SJCRH30 (cell line): ENCODE results near the gene CD3D. TPM values are rescaled to one million over a fixed set of nuclear protein-coding genes. Genes with fewer than 3 reads are reported as not detected.
A peak's percentile ranks its signal among the peaks of the same experiment; 100 is the strongest.

ENCODE experiments used
- DNase-seq, 2 experiments: peaks; one replicate each; pipeline ENCODE4 v3.0.0-alpha.2; 2015 to 2020
- H3K27ac ChIP-seq: fragments of 250-450 bp; sonication (Bioruptor Pico); 2 replicates; pipeline ENCODE4 v1.5.1; 2020; ENCODE audit warnings: mild to moderate bottlenecking, moderate library complexity
- H3K27me3 ChIP-seq: fragments of 250-450 bp; sonication (Bioruptor Pico); 2 replicates; pipeline ENCODE4 v1.5.1; 2020; ENCODE audit warnings: mild to moderate bottlenecking, moderate library complexity
- H3K36me3 ChIP-seq: fragments of 250-450 bp; sonication (Bioruptor Pico); 2 replicates; pipeline ENCODE4 v1.5.1; 2020; ENCODE audit warnings: mild to moderate bottlenecking, moderate library complexity
- H3K4me1 ChIP-seq: fragments of 250-450 bp; sonication (Bioruptor Pico); 2 replicates; pipeline ENCODE4 v1.5.1; 2020; ENCODE audit warnings: mild to moderate bottlenecking, moderate library complexity
- H3K4me3 ChIP-seq: fragments of 250-450 bp; sonication (Bioruptor Pico); 2 replicates; pipeline ENCODE4 v1.5.1; 2020; ENCODE audit warnings: mild to moderate bottlenecking, moderate library complexity
- H3K9me3 ChIP-seq: fragments of 250-450 bp; sonication (Bioruptor Pico); replicated peaks from 2 replicates; pipeline ENCODE4 v1.5.1; 2020; ENCODE audit warnings: mild to moderate bottlenecking, moderate library complexity
- total RNA-seq: library from RNA; depleted of rRNA; stranded (reverse); fragments of >200 nt; shearing (Covaris generic); gene quantifications from 2 replicates; pipeline ENCODE4 v1.2.3, GENCODE V29; 2014; rRNA removed

Gene CD3D
- not detected in 2 replicates for total RNA-seq

- Histone ChIP-seq H3K4me1 (no peaks in the 10 kb centered on the region), H3K27me3 (no peaks in the 10 kb centered on the region), H3K36me3 (no peaks in the 10 kb centered on the region), H3K9me3 (no peaks in the 10 kb centered on the region), H3K27ac (no peak within 1 kb of the TSS), H3K4me3 (no peak within 1 kb of the TSS)
- DNase-seq: no peak
Measured at GRCh38 chr11:118342503-118343161, at the start of gene CD3D. Gene CD3D, minus strand, starts transcription at chr11:118342705. Its CDS starts 98 bp downstream, at chr11:118342607.

- H3K4me1 ChIP-seq: no peaks in the 10 kb centered on the region
- no peak overlapping the region for H3K27ac ChIP-seq
- H3K4me3 ChIP-seq: no peak overlapping the region
- DNase-seq: no peak
- no peaks in the 10 kb centered on the region for H3K9me3 ChIP-seq
- peaks cover 18% of the 10 kb centered on the region; the same call in 1 of the 2 replicates for H3K36me3 ChIP-seq
- no peaks in the 10 kb centered on the region for H3K27me3 ChIP-seq
Measured at GRCh38 chr11:118383657-118384056, 41.2 kb upstream of the CD3D start.

- Histone ChIP-seq H3K36me3 (peaks cover 23% of the 10 kb centered on the region; the same call in 1 of the 2 replicates), H3K27me3 (no peaks in the 10 kb centered on the region), H3K9me3 (no peaks in the 10 kb centered on the region)
Measured at GRCh38 chr11:118382954-118383353, 40.4 kb upstream of the CD3D start.

GRCh38 chr11:118380571-118380970 lies 38.1 kb upstream of the CD3D start:
- no peaks in the 10 kb centered on the region for H3K9me3 ChIP-seq
- no peaks in the 10 kb centered on the region for H3K4me1 ChIP-seq
- no peak overlapping the region for H3K27ac ChIP-seq
- no peaks in the 10 kb centered on the region for H3K27me3 ChIP-seq
- no peak for DNase-seq
- H3K4me3 ChIP-seq: no peak overlapping the region
- H3K36me3 ChIP-seq: peaks cover 20% of the 10 kb centered on the region; the same call in 1 of the 2 replicates

More at GRCh38 chr11:118382954-118383353, 40.4 kb upstream of the CD3D start:
- Histone ChIP-seq H3K4me1 (no peaks in the 10 kb centered on the region), H3K27ac (no peak overlapping the region), H3K4me3 (no peak overlapping the region)
- no peak for DNase-seq

- Histone ChIP-seq H3K9me3 (no peaks in the 10 kb centered on the region), H3K27ac (no peak overlapping the region), H3K36me3 (peaks cover 18% of the 10 kb centered on the region; the same call in 1 of the 2 replicates), H3K27me3 (no peaks in the 10 kb centered on the region), H3K4me3 (no peak overlapping the region), H3K4me1 (no peaks in the 10 kb centered on the region)
- DNase-seq: no peak
Measured at GRCh38 chr11:118379497-118379896, 37.0 kb upstream of the CD3D start.

GRCh38 chr11:118375978-118376377 lies 33.5 kb upstream of the CD3D start:
- Histone ChIP-seq H3K27ac (no peak overlapping the region), H3K4me3 (no peak overlapping the region), H3K27me3 (no peaks in the 10 kb centered on the region), H3K4me1 (no peaks in the 10 kb centered on the region), H3K9me3 (no peaks in the 10 kb centered on the region), H3K36me3 (peaks cover 12% of the 10 kb centered on the region; the same call in 1 of the 2 replicates)
- no peak for DNase-seq

- Histone ChIP-seq H3K36me3 (peaks cover 13% of the 10 kb centered on the region; the same call in 1 of the 2 replicates), H3K27ac (no peak overlapping the region), H3K4me3 (no peak overlapping the region), H3K4me1 (no peaks in the 10 kb centered on the region), H3K9me3 (no peaks in the 10 kb centered on the region), H3K27me3 (no peaks in the 10 kb centered on the region)
- DNase-seq: no peak
Measured at GRCh38 chr11:118374729-118375128, 32.2 kb upstream of the CD3D start.

- H3K27me3 ChIP-seq: no peaks in the 10 kb centered on the region
- no peaks in the 10 kb centered on the region for H3K4me1 ChIP-seq
- no peaks in the 10 kb centered on the region for H3K9me3 ChIP-seq
- H3K36me3 ChIP-seq: peaks cover 16% of the 10 kb centered on the region; the same call in 1 of the 2 replicates
- no peak overlapping the region for H3K27ac ChIP-seq
- H3K4me3 ChIP-seq: no peak overlapping the region
- no peak for DNase-seq
Measured at GRCh38 chr11:118373871-118374270, 31.4 kb upstream of the CD3D start.

GRCh38 chr11:118373263-118373662 lies 30.8 kb upstream of the CD3D start:
- DNase-seq: no peak
- no peaks in the 10 kb centered on the region for H3K9me3 ChIP-seq
- peaks cover 16% of the 10 kb centered on the region; the same call in 1 of the 2 replicates for H3K36me3 ChIP-seq
- no peaks in the 10 kb centered on the region for H3K27me3 ChIP-seq
- no peak overlapping the region for H3K27ac ChIP-seq
- no peak overlapping the region for H3K4me3 ChIP-seq
- H3K4me1 ChIP-seq: no peaks in the 10 kb centered on the region

- no peak overlapping the region for H3K27ac ChIP-seq
- no peak for DNase-seq
- no peaks in the 10 kb centered on the region for H3K27me3 ChIP-seq
- H3K4me3 ChIP-seq: no peak overlapping the region
- H3K4me1 ChIP-seq: no peaks in the 10 kb centered on the region
- H3K9me3 ChIP-seq: no peaks in the 10 kb centered on the region
- H3K36me3 ChIP-seq: peaks cover 16% of the 10 kb centered on the region; the same call in 1 of the 2 replicates
Measured at GRCh38 chr11:118370774-118371173, 28.3 kb upstream of the CD3D start.

GRCh38 chr11:118366287-118366686 lies 23.8 kb upstream of the CD3D start:
- H3K27ac ChIP-seq: no peak overlapping the region
- no peak overlapping the region for H3K4me3 ChIP-seq
- H3K27me3 ChIP-seq: no peaks in the 10 kb centered on the region
- H3K4me1 ChIP-seq: no peaks in the 10 kb centered on the region
- H3K36me3 ChIP-seq: peaks cover 10% of the 10 kb centered on the region; the same call in 1 of the 2 replicates
- DNase-seq: no peak
- no peaks in the 10 kb centered on the region for H3K9me3 ChIP-seq

- Histone ChIP-seq H3K9me3 (no peaks in the 10 kb centered on the region), H3K36me3 (peaks cover 7% of the 10 kb centered on the region; the same call in 1 of the 2 replicates)
Measured at GRCh38 chr11:118364956-118365615, 22.6 kb upstream of the CD3D start.

GRCh38 chr11:118359295-118359958 lies 16.9 kb upstream of the CD3D start, which contains the start of gene UBE4A:
Gene UBE4A, plus strand, starts transcription at chr11:118359600. Its CDS starts 5,481 bp downstream, at chr11:118365081.
- Histone ChIP-seq H3K9me3 (no peaks in the 10 kb centered on the region), H3K4me1 (no peaks in the 10 kb centered on the region), H3K27me3 (no peaks in the 10 kb centered on the region), H3K36me3 (no peaks in the 10 kb centered on the region), H3K27ac (peak within 1 kb of the TSS; percentile 34; the same call in 1 of the 2 replicates), H3K4me3 (peak within 1 kb of the TSS; percentile 83)
- peak; percentile 92 to 94 for DNase-seq

More at GRCh38 chr11:118364956-118365615, 22.6 kb upstream of the CD3D start:
- Histone ChIP-seq H3K4me1 (no peaks in the 10 kb centered on the region), H3K27me3 (no peaks in the 10 kb centered on the region), H3K4me3 (no peak overlapping the region), H3K27ac (no peak overlapping the region)
- DNase-seq: no peak

- H3K9me3 ChIP-seq: no peaks in the 10 kb centered on the region
- no peak overlapping the region for H3K4me3 ChIP-seq
- no peaks in the 10 kb centered on the region for H3K4me1 ChIP-seq
- H3K36me3 ChIP-seq: no peaks in the 10 kb centered on the region
- no peak overlapping the region for H3K27ac ChIP-seq
- H3K27me3 ChIP-seq: no peaks in the 10 kb centered on the region
- no peak for DNase-seq
Measured at GRCh38 chr11:118358071-118358470, 15.6 kb upstream of the CD3D start.
